Activated T-helper 17 cell treated with anti-CD3 and anti-CD28 coated beads, Interleukin-2, amount 50 U/mL, for 72 hours (primary cell): ENCODE results near the gene MAPK7. TPM values are rescaled to one million over a fixed set of nuclear protein-coding genes. Genes with fewer than 3 reads are reported as not detected.

ENCODE experiments used
- ATAC-seq: fragments of 150-1000 bp; cut with Tn5 transposase; replicated peaks from 2 replicates; pipeline ENCODE4 v1.10.0; 2021; ENCODE audit warnings: mild to moderate bottlenecking, moderate library complexity
- H3K27ac Mint-ChIP-seq: one replicate; pipeline ENCODE4 v1.8.0; 2022; ENCODE audit warnings: mixed read lengths
- H3K27me3 Mint-ChIP-seq: one replicate; pipeline ENCODE4 v1.8.0; 2022; ENCODE audit warnings: mixed read lengths
- H3K36me3 Mint-ChIP-seq: one replicate; pipeline ENCODE4 v1.8.0; 2022; ENCODE audit warnings: low read depth, mild to moderate bottlenecking, mixed read lengths
- H3K4me1 Mint-ChIP-seq: one replicate; pipeline ENCODE4 v1.8.0; 2022; ENCODE audit warnings: mixed read lengths
- H3K4me3 Mint-ChIP-seq: one replicate; pipeline ENCODE4 v1.8.0; 2022; ENCODE audit warnings: mild to moderate bottlenecking, mixed read lengths
- H3K9me3 Mint-ChIP-seq: one replicate; pipeline ENCODE4 v1.8.0; 2022; ENCODE audit warnings: mixed read lengths
- total RNA-seq, 2 donors: library from RNA; stranded (reverse); gene quantifications; one replicate each; pipeline ENCODE4 v1.2.3, GENCODE V29; 2022

MAPK7 gene
- 10 to 100 TPM; 22.1 to 39.3 TPM for total RNA-seq

DNA sequence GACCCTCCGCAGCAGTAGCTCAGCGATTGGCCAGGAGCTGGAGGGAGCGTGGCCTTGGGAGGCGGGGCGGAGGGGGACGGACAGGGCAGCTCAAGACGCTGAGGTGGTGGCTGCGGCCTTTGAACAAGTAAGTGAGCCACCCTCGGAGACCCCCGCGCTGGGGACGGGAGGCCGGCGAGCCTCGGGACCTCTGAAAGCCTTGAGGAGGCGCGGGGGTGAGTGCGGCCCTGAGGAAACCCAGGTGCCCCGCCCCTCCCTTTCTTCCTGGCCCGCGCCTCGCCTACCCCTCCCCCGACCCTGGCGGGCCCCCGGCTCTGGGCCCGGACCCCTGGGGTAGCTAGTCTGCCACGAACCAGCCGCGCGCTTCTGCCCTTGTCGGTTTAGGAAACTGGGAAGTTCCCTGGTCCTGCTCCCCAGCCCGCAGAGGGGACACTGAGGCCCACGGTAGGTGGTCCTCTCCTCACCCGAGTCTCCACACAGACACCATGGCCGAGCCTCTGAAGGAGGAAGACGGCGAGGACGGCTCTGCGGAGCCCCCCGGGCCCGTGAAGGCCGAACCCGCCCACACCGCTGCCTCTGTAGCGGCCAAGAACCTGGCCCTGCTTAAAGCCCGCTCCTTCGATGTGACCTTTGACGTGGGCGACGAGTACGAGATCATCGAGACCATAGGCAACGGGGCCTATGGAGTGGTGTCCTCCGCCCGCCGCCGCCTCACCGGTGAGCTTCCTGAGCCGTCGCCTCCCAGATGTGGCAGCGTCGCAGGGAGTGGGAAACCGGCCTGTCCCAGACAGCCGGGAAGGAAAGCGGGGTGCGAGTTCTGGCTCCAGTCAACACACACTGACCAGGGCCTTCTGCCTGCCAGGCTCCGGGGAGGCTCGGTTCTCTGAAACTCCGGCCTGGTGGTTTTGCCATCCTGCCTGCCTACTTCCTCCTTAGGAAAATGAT is at the start of gene MAPK7:
Gene MAPK7, plus strand, starts transcription at position 83 of the 945 bp plus-strand sequence. Its CDS starts 403 bp downstream, at position 486.
- Mint-ChIP-seq H3K36me3 (peaks cover 46% of the 10 kb centered on the region), H3K9me3 (no peaks in the 10 kb centered on the region), H3K27me3 (no peaks in the 10 kb centered on the region), H3K4me3 (peak within 1 kb of the TSS; percentile 91), H3K27ac (peak within 1 kb of the TSS; percentile 90), H3K4me1 (no peaks in the 10 kb centered on the region)
- ATAC-seq: peak; percentile 5

DNA sequence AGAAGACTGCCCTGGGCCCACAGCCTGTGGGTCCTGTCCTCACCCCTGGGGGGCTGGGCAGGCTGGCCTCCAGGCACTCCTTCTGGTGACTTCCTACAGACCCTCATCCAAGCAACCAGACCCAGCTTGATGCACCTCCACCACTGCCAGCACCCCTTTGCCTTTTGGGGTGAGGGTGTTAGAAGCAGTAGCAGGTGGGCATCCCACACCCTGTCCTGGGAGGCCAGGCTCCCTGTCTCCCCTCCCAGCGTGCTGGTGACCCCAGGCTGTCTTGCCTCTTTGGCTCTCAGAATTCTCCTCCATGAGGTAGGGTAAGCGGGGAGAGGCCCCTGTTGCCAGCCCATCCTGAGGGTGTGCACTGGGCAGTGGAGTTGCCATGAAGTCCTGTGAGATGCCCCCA is 49.2 kb upstream of the MAPK7 start:
- ATAC-seq: no peak
- H3K4me1 Mint-ChIP-seq: peaks cover 5% of the 10 kb centered on the region
- H3K27ac Mint-ChIP-seq: no peak overlapping the region
- H3K36me3 Mint-ChIP-seq: no peaks in the 10 kb centered on the region
- H3K4me3 Mint-ChIP-seq: no peak overlapping the region
- no peaks in the 10 kb centered on the region for H3K9me3 Mint-ChIP-seq
- H3K27me3 Mint-ChIP-seq: peaks cover 4% of the 10 kb centered on the region

DNA sequence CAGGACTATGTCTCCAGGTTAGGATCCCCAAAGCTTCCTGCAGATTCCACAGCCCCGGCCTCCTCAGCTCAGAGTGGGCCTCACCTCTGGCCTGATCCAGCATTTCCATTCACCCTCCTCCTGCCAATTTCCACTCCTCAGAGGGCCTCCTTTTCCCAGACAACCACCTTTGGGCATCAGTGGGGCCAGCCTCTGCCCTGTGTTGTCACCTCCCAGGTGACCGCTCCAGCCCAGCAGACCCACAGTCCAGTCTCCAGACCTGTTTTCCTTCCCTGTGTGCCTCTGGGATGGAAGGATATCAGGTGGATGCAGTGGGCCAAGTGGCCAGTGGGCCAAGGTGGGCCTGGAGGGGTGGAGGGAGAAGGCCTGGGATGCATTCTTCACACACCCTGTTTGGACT is 48.5 kb upstream of the MAPK7 start:
- no peak for ATAC-seq

DNA sequence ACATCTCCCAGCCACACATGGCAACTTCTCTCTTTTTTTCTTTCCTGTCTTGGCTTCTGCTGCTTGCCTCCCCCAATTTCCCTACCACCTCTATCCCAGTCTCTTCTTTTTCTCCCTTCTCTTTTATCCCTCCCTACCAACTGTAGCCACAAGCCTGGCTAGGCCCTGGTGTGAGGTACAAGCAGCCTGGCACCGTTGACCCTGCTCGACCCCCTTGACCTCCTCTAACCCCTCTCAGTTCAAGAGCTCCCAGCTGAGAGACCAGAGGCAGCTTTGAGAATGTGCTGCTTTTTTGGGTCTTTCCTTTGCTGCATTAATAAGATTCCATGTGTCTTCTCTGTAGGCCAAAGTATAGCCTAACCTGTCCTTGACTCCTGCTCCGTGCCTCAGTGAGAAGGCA is 48.0 kb upstream of the MAPK7 start:
- Mint-ChIP-seq H3K36me3 (no peaks in the 10 kb centered on the region), H3K4me1 (peaks cover 5% of the 10 kb centered on the region), H3K27me3 (peaks cover 4% of the 10 kb centered on the region), H3K4me3 (no peak overlapping the region), H3K9me3 (no peaks in the 10 kb centered on the region), H3K27ac (no peak overlapping the region)
- ATAC-seq: no peak

More for the DNA sequence above, 48.5 kb upstream of the MAPK7 start:
- no peaks in the 10 kb centered on the region for H3K36me3 Mint-ChIP-seq
- no peak overlapping the region for H3K27ac Mint-ChIP-seq
- no peaks in the 10 kb centered on the region for H3K9me3 Mint-ChIP-seq
- H3K27me3 Mint-ChIP-seq: peaks cover 4% of the 10 kb centered on the region
- H3K4me3 Mint-ChIP-seq: no peak overlapping the region
- peaks cover 5% of the 10 kb centered on the region for H3K4me1 Mint-ChIP-seq

DNA sequence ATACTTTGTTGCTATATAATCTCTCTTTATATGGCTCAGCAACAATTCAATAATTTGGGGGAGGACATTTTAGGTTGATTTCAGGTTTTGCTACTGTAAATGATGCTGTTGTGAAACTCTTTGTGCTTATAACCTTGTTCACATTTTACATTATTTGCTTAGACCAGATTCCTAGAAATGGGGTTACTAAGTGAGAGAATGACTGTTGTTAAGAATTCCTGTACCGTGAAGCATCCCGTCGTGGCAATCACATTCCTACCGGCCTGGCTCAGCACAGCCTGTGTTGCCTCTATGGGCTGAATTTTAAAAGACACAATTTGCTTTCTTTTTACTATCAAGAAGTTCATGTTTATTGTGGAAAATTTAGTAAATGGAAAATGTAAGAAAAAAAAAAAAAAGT is 47.2 kb upstream of the MAPK7 start:
- Mint-ChIP-seq H3K36me3 (no peaks in the 10 kb centered on the region), H3K4me1 (peaks cover 5% of the 10 kb centered on the region), H3K9me3 (no peaks in the 10 kb centered on the region), H3K27ac (no peak overlapping the region), H3K27me3 (peaks cover 4% of the 10 kb centered on the region), H3K4me3 (no peak overlapping the region)
- ATAC-seq: no peak

DNA sequence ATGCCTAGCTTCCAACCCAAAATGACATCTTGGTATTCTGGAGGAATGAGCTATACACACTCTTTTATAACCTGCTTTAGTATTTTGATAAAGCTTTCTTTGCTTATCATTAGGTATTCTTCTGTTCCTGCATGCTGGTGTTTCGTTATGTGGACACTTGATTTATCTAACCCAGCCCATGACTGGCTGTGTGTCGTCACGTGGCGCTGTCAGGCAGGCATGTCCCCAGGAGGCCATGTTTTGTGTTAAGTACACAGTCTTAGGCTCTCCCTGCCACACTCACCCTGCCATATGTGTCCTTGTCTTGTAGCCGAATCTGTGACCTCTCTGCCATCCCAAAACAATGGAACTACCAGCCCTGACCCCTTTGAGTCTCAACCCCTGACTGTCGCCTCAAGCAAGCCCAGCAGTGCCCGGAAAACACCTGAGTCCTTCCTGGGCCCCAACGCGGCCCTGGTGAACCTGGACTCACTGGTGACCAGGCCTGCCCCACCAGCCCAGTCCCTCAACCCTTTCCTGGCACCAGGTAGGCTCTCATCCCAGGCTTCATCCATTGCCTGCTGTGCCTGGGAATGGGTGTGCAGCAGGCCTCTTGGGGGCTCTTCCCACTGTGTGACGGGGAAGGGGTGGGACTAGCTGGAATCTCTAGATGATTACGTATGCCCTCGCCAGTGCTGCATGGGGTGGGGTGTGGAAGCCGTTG is 46.6 kb upstream of the MAPK7 start:
- H3K9me3 Mint-ChIP-seq: no peaks in the 10 kb centered on the region
- peaks cover 5% of the 10 kb centered on the region for H3K4me1 Mint-ChIP-seq
- H3K4me3 Mint-ChIP-seq: no peak overlapping the region
- no peak overlapping the region for H3K27ac Mint-ChIP-seq
- no peak for ATAC-seq
- H3K27me3 Mint-ChIP-seq: peaks cover 4% of the 10 kb centered on the region
- H3K36me3 Mint-ChIP-seq: no peaks in the 10 kb centered on the region

DNA sequence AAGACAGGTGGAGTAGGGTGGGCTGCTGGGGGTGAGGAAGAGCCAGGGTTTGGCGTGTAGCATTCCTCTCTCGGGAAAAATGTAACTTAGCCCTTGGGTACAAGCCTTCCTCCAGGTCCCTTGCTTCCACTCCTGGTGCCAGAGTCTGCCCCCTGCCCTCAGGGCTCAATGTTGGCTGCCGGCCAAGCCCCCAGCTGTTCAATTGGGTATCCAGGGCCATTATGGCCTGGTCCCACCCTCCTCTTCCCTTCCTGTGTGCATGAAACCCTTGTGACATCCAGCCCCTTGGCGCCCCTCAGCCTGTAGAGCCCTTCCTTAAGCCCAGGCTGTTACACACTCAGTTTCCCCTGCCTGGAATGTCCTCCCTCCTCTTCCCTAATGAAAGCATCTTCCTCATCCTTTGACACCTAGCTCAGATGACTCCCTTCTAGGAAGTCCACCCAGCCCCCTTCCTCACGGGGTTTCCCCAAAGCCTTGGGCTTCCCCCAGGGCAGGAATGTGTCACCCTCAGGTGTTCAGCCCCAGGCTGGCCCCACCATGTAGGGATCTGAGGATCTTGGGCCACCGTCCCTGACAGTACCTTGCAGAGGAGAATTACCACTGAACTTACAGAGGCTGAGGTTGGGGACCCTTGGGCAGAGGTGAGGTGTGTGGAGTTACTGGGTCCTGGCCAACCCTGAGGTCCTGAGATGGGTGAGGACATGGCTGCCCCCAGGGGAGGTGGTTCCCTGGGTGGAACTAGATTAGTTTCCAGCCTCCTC is 45.7 kb upstream of the MAPK7 start:
- no peak overlapping the region for H3K27ac Mint-ChIP-seq
- H3K27me3 Mint-ChIP-seq: peaks cover 7% of the 10 kb centered on the region
- peaks cover 5% of the 10 kb centered on the region for H3K4me1 Mint-ChIP-seq
- no peaks in the 10 kb centered on the region for H3K36me3 Mint-ChIP-seq
- H3K9me3 Mint-ChIP-seq: no peaks in the 10 kb centered on the region
- H3K4me3 Mint-ChIP-seq: no peak overlapping the region
- ATAC-seq: peak; percentile 51

DNA sequence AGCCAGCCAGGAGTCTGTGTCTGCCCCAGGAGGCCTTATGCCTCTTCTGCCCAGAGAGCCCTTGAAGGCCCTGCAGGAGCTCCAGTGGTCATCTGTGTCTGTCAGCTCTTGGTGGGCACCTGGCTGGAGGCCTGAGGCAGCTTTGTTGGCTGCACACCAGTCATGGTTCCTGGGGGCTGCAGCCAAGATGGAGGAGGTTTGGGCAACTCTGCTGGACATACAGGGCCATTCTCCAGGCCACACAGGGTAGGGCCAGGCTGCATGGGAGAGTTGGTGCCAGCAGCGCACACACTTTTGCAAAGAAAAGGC is 45.2 kb upstream of the MAPK7 start:
- Mint-ChIP-seq H3K27ac (no peak overlapping the region), H3K36me3 (no peaks in the 10 kb centered on the region), H3K9me3 (no peaks in the 10 kb centered on the region)

DNA sequence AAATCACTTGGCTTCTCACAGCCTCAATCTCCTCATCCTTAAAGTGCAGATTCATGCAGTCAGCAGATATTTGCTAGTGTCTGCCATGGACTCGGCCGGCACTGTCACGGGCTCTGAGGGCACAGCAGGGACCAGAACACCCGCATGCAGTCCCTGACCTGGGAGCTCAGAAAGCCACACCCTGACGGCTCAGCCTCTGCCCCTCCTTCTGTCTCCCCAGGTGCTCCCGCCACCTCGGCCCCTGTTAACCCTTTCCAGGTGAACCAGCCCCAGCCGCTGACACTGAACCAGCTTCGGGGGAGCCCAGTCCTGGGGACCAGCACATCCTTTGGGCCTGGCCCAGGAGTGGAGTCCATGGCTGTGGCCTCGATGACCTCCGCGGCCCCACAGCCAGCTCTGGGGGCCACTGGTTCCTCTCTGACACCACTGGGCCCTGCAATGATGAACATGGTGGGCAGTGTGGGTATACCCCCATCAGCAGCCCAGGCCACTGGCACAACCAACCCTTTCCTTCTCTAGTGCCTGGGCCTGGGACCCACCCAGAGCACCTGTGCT is 44.5 kb upstream of the MAPK7 start:
- no peak for ATAC-seq
- H3K4me1 Mint-ChIP-seq: peaks cover 5% of the 10 kb centered on the region
- H3K27me3 Mint-ChIP-seq: peaks cover 7% of the 10 kb centered on the region
- no peaks in the 10 kb centered on the region for H3K36me3 Mint-ChIP-seq
- no peaks in the 10 kb centered on the region for H3K9me3 Mint-ChIP-seq
- H3K27ac Mint-ChIP-seq: no peak overlapping the region
- H3K4me3 Mint-ChIP-seq: no peak overlapping the region

More for the DNA sequence above, 45.2 kb upstream of the MAPK7 start:
- Mint-ChIP-seq H3K4me1 (peaks cover 5% of the 10 kb centered on the region), H3K27me3 (peaks cover 7% of the 10 kb centered on the region), H3K4me3 (no peak overlapping the region)
- no peak for ATAC-seq

DNA sequence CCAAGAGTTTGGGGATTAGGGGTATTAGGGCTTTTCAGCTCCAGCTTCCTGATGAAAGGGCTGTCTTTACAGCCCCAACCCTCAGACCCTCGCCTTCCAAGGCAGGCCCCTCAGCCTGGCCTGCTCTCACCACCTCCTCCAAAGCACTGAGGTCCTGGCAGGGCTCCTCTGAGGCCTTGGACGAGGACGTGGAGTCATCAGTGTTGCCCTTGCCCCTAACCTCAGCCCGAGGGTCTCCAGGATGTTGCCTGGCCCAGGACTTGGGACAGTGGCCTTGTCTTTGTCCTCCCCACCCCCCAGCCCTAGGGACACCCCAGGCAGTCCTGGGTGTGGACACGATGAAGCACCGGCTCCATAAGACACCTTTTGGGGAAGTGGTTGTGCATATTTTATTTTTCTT is 44.0 kb upstream of the MAPK7 start:
- ATAC-seq: no peak
- Mint-ChIP-seq H3K27me3 (peaks cover 9% of the 10 kb centered on the region), H3K36me3 (no peaks in the 10 kb centered on the region), H3K27ac (no peak overlapping the region), H3K9me3 (no peaks in the 10 kb centered on the region), H3K4me1 (peaks cover 5% of the 10 kb centered on the region), H3K4me3 (no peak overlapping the region)

DNA sequence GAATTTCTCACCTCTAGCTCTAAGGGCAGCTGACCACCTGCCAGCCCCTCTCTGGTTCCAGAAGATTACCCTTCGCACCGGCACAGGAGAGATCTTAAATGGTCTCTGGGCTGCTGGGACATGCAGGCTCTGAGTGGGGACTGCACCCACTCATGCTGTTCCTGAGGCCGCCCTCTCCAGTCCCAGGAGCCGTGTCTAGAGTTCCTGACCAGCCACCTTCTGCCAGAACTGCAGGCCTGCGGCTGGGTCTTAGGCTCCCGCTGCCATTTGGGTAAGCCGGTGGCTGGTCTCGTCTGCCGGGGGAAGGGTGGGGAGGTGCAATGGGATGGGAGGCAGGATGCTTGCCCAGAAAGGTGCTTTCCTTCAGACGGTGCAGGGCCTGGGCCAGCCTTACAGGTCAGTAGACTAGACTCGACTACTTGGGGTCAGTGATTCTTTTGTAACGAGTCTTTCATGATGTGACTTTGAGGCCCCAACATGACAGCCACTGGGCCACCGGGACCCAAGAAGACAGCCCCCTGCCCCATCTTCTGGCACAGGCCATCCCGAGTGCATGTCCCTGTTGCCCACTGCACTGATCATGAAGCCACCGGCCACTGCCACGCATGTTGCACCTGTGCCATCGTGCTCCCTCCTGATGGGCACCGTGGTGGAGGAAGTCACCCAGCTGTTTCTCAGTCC is 42.2 kb upstream of the MAPK7 start:
- Mint-ChIP-seq H3K36me3 (no peaks in the 10 kb centered on the region), H3K9me3 (no peaks in the 10 kb centered on the region), H3K4me1 (peaks cover 5% of the 10 kb centered on the region), H3K27ac (no peak overlapping the region), H3K4me3 (no peak overlapping the region), H3K27me3 (peaks cover 16% of the 10 kb centered on the region)
- no peak for ATAC-seq

DNA sequence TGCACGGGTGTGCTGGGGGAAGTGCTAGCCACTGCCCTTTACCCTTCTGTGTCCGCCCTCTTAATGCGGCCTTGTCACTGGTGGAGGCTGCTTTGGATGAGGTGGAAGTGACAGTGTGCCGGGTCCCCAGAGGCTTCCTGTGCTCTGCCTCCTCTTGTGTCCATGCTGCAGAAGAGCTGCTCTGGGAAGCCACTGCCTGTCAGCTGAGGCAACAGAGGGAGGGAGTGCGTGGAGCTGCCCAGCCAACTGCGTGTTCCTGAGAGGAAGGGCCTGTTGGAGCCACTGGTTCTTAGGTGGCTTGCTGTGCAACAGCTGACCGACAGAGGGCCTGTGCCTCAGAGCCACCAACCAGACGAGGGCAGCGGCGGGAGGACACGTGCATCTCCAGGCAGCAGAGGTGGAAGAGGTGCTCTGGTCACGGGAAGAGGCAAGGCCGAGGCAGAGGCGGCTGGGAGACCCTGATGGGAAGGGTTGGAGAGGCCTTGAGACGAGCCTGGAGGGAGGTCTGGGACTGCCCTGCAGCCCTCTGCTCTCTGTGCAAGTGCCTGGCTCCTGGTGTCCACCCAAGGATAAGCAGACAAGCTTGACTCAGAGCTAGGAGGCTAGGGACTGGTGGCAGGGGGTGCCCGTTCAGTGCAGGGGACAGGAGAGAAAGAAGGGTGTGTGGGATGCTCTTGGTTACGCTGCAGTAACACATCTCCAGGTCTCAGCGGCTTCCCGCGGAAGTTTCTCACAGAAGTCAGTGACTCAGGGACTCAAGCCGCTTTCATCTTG is 41.2 kb upstream of the MAPK7 start:
- H3K9me3 Mint-ChIP-seq: no peaks in the 10 kb centered on the region
- ATAC-seq: no peak
- H3K27ac Mint-ChIP-seq: no peak overlapping the region
- H3K4me1 Mint-ChIP-seq: peaks cover 5% of the 10 kb centered on the region
- H3K4me3 Mint-ChIP-seq: no peak overlapping the region
- no peaks in the 10 kb centered on the region for H3K36me3 Mint-ChIP-seq
- H3K27me3 Mint-ChIP-seq: peaks cover 26% of the 10 kb centered on the region

DNA sequence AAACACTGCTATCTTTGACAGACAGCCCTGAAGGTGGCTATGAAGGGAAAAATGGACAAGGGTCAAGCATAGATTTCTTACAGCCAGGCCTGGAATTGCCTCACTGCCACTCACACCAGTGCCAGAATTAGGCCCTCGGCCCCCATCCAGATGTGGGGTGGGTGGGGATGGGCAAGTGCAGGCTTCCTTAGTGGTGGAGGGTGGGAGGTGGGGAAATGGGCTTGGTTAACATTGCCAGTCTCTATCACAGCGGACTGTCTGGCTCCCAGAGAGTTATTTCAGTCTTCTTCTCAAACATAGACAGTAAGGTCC is 40.6 kb upstream of the MAPK7 start:
- peaks cover 2% of the 10 kb centered on the region for H3K4me1 Mint-ChIP-seq
- H3K36me3 Mint-ChIP-seq: no peaks in the 10 kb centered on the region
- peaks cover 24% of the 10 kb centered on the region for H3K27me3 Mint-ChIP-seq
- ATAC-seq: peak; percentile 21
- no peaks in the 10 kb centered on the region for H3K9me3 Mint-ChIP-seq
- H3K27ac Mint-ChIP-seq: no peak overlapping the region
- H3K4me3 Mint-ChIP-seq: no peak overlapping the region
